SU-DHL-6 (cell line): ENCODE results near the gene MRPS15.

ENCODE experiments used
- H2AFZ ChIP-seq: fragments of 200-600 bp; sonication (generic); 2 replicates; pipeline ENCODE4 v1.6.1; 2014; ENCODE audit warnings: low read depth, mild to moderate bottlenecking, moderate library complexity, mixed read lengths, antibody characterized with exemption, low read length; ENCODE audit not compliant: severe bottlenecking
- H3F3A ChIP-seq: fragments of 200-600 bp; shearing (Covaris generic); 2 replicates; pipeline ENCODE4 v1.6.0; 2016; ENCODE audit warnings: antibody characterized with exemption, mild to moderate bottlenecking; ENCODE audit not compliant: insufficient read depth
- H3K27ac ChIP-seq: fragments of 200-600 bp; sonication (generic); 2 replicates; pipeline ENCODE4 v1.5.1; 2016; ENCODE audit warnings: low read depth, mild to moderate bottlenecking, low read length, moderate library complexity, mixed read lengths
- H3K27me3 ChIP-seq: fragments of 200-600 bp; sonication (generic), shearing (Covaris generic); 2 replicates; pipeline ENCODE4 v1.6.0; 2014; ENCODE audit warnings: mild to moderate bottlenecking, low read length
- H3K36me3 ChIP-seq: fragments of 200-600 bp; sonication (generic); 2 replicates; pipeline ENCODE4 v1.6.1; 2014; ENCODE audit warnings: mild to moderate bottlenecking, low read length, mixed read lengths
- H3K4me2 ChIP-seq: fragments of 300-600, 200-600 bp; shearing (Covaris generic), sonication (generic); 2 replicates; pipeline ENCODE4 v1.6.0; 2014; ENCODE audit warnings: low read length, low read depth, mild to moderate bottlenecking; ENCODE audit not compliant: poor library complexity, severe bottlenecking
- H3K4me3 ChIP-seq: fragments of 200-600 bp; sonication (generic); 2 replicates; pipeline ENCODE4 v1.5.1; 2014; ENCODE audit warnings: antibody characterized with exemption, low read length, mild to moderate bottlenecking, mixed read lengths; ENCODE audit not compliant: insufficient read depth, poor library complexity, severe bottlenecking
- H3K79me2 ChIP-seq: fragments of 200-600 bp; sonication (generic); 2 replicates; pipeline ENCODE4 v1.6.1; 2014; ENCODE audit warnings: mild to moderate bottlenecking, low read length, moderate library complexity; ENCODE audit not compliant: insufficient read depth
- H3K9ac ChIP-seq: fragments of 200-600 bp; sonication (generic); 2 replicates; pipeline ENCODE4 v1.7.0; 2014; ENCODE audit warnings: mild to moderate bottlenecking, low read length
- H3K9me2 ChIP-seq: fragments of 200-600 bp; sonication (generic); replicated peaks from 2 replicates; pipeline ENCODE4 v1.6.1; 2014; ENCODE audit warnings: low read length; ENCODE audit not compliant: insufficient read depth
- H3K9me3 ChIP-seq: fragments of 200-600 bp; sonication (generic); 2 replicates; pipeline ENCODE4 v1.6.1; 2014; ENCODE audit warnings: low read length, mixed read lengths; ENCODE audit not compliant: insufficient read depth
- H4K20me1 ChIP-seq: fragments of 200-600 bp; sonication (generic); 2 replicates; pipeline ENCODE4 v1.6.1; 2014; ENCODE audit warnings: low read depth, mild to moderate bottlenecking, antibody characterized with exemption, low read length, moderate library complexity, mixed read lengths
- CTCF ChIP-seq: fragments of 200-600 bp; sonication (generic); IDR thresholded peaks from one replicate; pipeline ENCODE4 v1.5.1; 2017; ENCODE audit warnings: antibody characterized with exemption, mild to moderate bottlenecking, low read length, moderate library complexity; ENCODE audit not compliant: insufficient read depth, poor library complexity, severe bottlenecking
- EZH2phosphoT487 ChIP-seq: fragments of 200-600 bp; sonication (generic), shearing (Covaris generic); conservative IDR thresholded peaks from 2 replicates; pipeline ENCODE4 v1.6.1; 2018; ENCODE audit warnings: mild to moderate bottlenecking, antibody characterized with exemption, low read length, moderate library complexity, mixed read lengths

Gene MRPS15

GRCh38 chr1:36406440-36406839, 57.7 kb downstream of the MRPS15 start:
- Histone ChIP-seq H4K20me1 (no peaks in the 10 kb centered on the region), H3K9me3 (peaks cover 2% of the 10 kb centered on the region; the same call in 1 of the 2 replicates), H3K4me2 (no peak overlapping the region), H3K79me2 (no peaks in the 10 kb centered on the region), H3K9ac (no peak overlapping the region), H2AFZ (no peak overlapping the region), H3K36me3 (no peaks in the 10 kb centered on the region), H3F3A (no peaks in the 10 kb centered on the region), H3K4me3 (no peak overlapping the region), H3K27me3 (no peaks in the 10 kb centered on the region), H3K9me2 (no peaks in the 10 kb centered on the region), H3K27ac (no peak overlapping the region)
- TF ChIP-seq CTCF (no peak), EZH2phosphoT487 (no peak)
